Gastroesophageal sphincter (tissue), 4 donors: ENCODE results near the gene RAF1. TPM values are rescaled to one million over a fixed set of nuclear protein-coding genes. Genes with fewer than 3 reads are reported as not detected.

Source experiments
- ATAC-seq: fragments of 150-250 bp; one replicate; pipeline ENCODE4 v1.9.1; 2016; ENCODE audit warnings: mild to moderate bottlenecking, moderate library complexity
- H3K27ac ChIP-seq, 4 donors: fragments of 200-600 bp; sonication (generic) in 3 of 4; 1 replicate in 3 of 4; 2 replicates in 1 of 4; pipeline ENCODE4 v1.5.1; 2016 to 2019
- H3K27me3 ChIP-seq: fragments of 200-600 bp; sonication (generic); one replicate; pipeline ENCODE4 v1.5.1; 2019
- H3K36me3 ChIP-seq, 2 donors: fragments of 200-600 bp; sonication (generic); one replicate each; pipeline ENCODE4 v1.5.1; 2019; ENCODE audit warnings: control low read depth in 1 of 2
- H3K4me1 ChIP-seq, 3 donors: fragments of 200-600 bp; sonication (generic); 1 replicate in 2 of 3; 2 replicates in 1 of 3; pipeline ENCODE4 v1.5.1; 2016 to 2019; ENCODE audit warnings: control low read depth in 2 of 3
- H3K4me3 ChIP-seq, 2 donors: fragments of 200-600 bp; sonication (generic); one replicate each; pipeline ENCODE4 v1.5.1; 2019; ENCODE audit warnings: mild to moderate bottlenecking in 1 of 2, moderate library complexity in 1 of 2
- H3K9me3 ChIP-seq, 3 donors: fragments of 200-600 bp; sonication (generic); one replicate each; pipeline ENCODE4 v1.5.1; 2017 to 2019; ENCODE audit warnings: control low read depth in 2 of 3
- EP300 ChIP-seq: sonication (generic); formaldehyde crosslinking; IDR thresholded peaks from one replicate; pipeline ENCODE4 v1.6.1; 2017; ENCODE audit warnings: antibody characterized with exemption, mild to moderate bottlenecking
- POLR2A ChIP-seq, 2 donors: fragments of 450-650 bp; IDR thresholded peaks; one replicate each; pipeline ENCODE4 v1.6.1; 2017; ENCODE audit warnings: antibody characterized with exemption in 2 of 2, mild to moderate bottlenecking in 2 of 2, moderate library complexity in 1 of 2
- POLR2AphosphoS5 ChIP-seq: sonication (generic); formaldehyde crosslinking; IDR thresholded peaks from one replicate; pipeline ENCODE4 v1.6.1; 2017; ENCODE audit warnings: antibody characterized with exemption
- WGBS, 2 donors: methylation state at CpG; one replicate each; pipeline ENCODE4 v1.1.5; 2018; ENCODE audit warnings: low coverage in 1 of 2; 5-methylcytosine and 5-hydroxymethylcytosine counted together
- total RNA-seq, 4 donors: library from RNA; depleted of rRNA; stranded (reverse); fragments of >200 nt; gene quantifications; one replicate each; pipeline ENCODE4 v1.1.0, GENCODE V29; 2016
- TF ChIP-seq, protein P1 (sequence below), 4 experiments: fragments of 200-600 bp in 2 of 4; fragments of 450-650 bp in 2 of 4; sonication (generic) in 1 of 4; IDR thresholded peaks; one replicate each; pipeline ENCODE4 v1.5.1; 2017 to 2019; ENCODE audit warnings: antibody characterized with exemption in 4 of 4, mild to moderate bottlenecking in 2 of 4, moderate library complexity in 2 of 4

Gene RAF1
- total RNA-seq, 4 donors from 2014 or later = 115 to 146 (median 130) TPM

DNA sequence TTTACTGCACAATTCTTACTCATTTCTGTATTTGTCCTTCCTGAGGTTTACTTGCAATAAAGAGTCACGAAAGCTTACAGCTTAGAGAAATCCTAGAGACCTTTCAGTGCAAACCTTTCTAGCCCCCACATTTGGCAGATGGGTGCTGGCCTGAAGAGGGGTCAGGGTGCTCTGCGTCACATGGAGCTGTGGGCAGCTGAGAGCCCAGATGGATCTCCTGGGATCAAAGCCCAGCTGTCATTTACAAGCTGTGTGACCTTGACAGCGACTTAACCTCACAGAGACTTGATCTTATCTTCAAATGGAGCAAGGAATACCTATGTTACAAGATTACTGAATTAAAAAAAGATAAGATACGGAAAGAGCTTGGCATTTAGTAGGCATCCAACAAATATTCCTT, 24.0 kb upstream of the RAF1 start:
- Histone ChIP-seq H3K27me3 (no peaks in the 10 kb centered on the region), H3K36me3 (no peaks in the 10 kb centered on the region)
- 61 to 100% methylated on average over 1 to 3 of the region's 4 CpGs for WGBS, 2 donors

DNA sequence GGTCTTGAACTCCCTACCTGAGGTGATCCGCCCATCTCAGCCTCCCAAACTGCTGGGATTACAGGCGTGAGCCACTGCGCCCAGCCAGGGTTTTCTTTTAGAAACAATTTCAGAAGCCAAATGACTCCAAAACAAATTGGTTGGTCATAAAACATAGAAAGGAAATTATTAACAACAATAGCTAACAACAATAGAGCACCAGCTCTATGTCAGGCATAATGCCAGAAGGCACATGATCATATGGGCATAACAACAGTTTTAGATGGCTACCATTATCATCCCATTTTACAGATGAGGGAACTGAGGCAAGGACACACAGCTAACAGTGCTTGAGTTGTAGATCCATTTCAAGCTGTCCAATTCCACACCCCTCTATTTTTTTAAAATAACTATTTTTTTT, 22.2 kb upstream of the RAF1 start:
- no peaks in the 10 kb centered on the region for H3K27me3 ChIP-seq
- no peaks in the 10 kb centered on the region for H3K9me3 ChIP-seq
- TF ChIP-seq POLR2A (IDR thresholded peaks at IDR 0.05) = no peak
- TF ChIP-seq, protein P1, sequence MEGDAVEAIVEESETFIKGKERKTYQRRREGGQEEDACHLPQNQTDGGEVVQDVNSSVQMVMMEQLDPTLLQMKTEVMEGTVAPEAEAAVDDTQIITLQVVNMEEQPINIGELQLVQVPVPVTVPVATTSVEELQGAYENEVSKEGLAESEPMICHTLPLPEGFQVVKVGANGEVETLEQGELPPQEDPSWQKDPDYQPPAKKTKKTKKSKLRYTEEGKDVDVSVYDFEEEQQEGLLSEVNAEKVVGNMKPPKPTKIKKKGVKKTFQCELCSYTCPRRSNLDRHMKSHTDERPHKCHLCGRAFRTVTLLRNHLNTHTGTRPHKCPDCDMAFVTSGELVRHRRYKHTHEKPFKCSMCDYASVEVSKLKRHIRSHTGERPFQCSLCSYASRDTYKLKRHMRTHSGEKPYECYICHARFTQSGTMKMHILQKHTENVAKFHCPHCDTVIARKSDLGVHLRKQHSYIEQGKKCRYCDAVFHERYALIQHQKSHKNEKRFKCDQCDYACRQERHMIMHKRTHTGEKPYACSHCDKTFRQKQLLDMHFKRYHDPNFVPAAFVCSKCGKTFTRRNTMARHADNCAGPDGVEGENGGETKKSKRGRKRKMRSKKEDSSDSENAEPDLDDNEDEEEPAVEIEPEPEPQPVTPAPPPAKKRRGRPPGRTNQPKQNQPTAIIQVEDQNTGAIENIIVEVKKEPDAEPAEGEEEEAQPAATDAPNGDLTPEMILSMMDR (IDR thresholded peaks at IDR 0.05) = no peak
- no peak for TF ChIP-seq POLR2AphosphoS5
- no peak for TF ChIP-seq EP300
- H3K4me1 ChIP-seq = no peaks in the 10 kb centered on the region
- 89% methylated on average over 3 of the region's 3 CpGs; no CpG with 5 or more reads in 1 of the 2 donors for WGBS, 2 donors
- H3K4me3 ChIP-seq = no peak overlapping the region
- no peaks in the 10 kb centered on the region for H3K36me3 ChIP-seq
- no peak overlapping the region for H3K27ac ChIP-seq
- no peak for ATAC-seq

More for the DNA sequence above, 24.0 kb upstream of the RAF1 start:
- Histone ChIP-seq H3K27ac (no peak overlapping the region), H3K9me3 (no peaks in the 10 kb centered on the region), H3K4me1 (no peaks in the 10 kb centered on the region), H3K4me3 (no peak overlapping the region)
- no peak for ATAC-seq
- TF ChIP-seq EP300 = no peak
- no peak for TF ChIP-seq POLR2A (IDR thresholded peaks at IDR 0.05)
- TF ChIP-seq, protein P1 (IDR thresholded peaks at IDR 0.05) = no peak
- TF ChIP-seq POLR2AphosphoS5 = no peak

DNA sequence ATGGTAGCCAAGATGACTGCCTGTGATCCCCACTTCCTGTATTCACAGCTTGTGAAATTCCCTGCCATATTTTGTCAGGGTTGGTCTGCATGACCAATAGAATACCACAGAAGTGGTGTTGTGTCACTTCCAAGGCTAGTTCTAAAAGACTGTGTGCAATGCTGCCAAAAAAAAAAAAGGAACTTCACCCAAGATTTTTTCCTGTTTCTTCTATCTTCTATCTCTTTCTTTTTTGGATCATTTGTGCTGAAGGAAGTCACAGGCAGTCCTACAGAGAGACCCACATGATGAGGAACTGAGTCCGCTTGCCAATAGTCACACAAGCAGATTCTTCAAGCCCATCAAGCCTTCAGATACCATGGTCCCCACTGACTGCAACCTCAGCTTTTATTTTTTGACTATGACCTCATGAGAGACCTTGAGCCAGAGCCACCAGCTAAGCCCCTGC, 18.1 kb upstream of the RAF1 start:
- Histone ChIP-seq H3K36me3 (no peaks in the 10 kb centered on the region), H3K27me3 (no peaks in the 10 kb centered on the region), H3K27ac (peak overlapping the region in 2 of 4 donors; percentile 44 to 54), H3K9me3 (no peaks in the 10 kb centered on the region), H3K4me3 (no peak overlapping the region), H3K4me1 (no peaks in the 10 kb centered on the region)
- TF ChIP-seq EP300 = no peak
- TF ChIP-seq, protein P1 (IDR thresholded peaks at IDR 0.05) = no peak
- no peak for TF ChIP-seq POLR2AphosphoS5
- no peak for TF ChIP-seq POLR2A (IDR thresholded peaks at IDR 0.05)
- ATAC-seq = peak; percentile 82
- WGBS, 2 donors = 56 to 88% methylated on average over 1 of the region's 1 CpG

DNA sequence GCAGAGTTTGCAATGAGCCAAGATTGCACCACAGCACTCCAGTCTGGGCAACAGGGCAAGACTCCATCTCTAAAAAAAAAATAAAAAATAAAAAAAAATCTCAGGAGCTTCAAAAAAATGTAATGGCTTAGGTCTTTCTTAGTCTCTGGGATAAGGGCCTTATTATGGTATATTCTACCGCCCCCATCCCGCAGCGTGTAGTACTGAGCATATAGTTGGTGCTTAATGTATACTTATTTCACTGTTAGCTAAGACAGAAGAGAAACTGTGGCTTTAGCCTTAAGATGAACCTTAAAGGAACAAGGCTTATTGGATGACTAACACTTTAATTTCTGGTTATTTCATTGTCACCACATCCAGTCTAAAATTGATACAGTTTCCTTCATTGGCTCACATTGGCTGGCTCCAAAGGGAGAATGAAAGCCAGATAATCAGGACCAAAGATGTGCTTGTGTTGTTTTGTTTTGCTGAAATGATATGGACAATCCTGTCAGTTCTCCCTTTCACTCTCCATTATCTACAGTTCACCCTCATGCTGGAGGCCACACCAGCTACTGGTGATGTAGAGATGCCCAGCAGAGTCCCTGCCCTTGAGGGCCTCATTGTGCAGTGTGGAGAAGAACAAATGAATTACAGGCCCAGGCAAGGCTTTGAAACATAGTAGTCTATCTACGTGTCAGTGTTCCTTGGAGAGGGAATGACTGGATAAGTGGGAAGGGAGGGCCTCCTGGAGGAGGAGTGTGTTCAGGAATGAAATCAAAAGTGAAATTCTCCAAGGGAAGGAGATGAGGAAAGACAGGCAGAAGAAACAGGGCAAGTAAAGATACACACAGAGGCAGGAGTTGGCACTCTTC, 17.4 kb upstream of the RAF1 start:
- Histone ChIP-seq H3K36me3 (no peaks in the 10 kb centered on the region), H3K4me3 (no peak overlapping the region), H3K27me3 (no peaks in the 10 kb centered on the region), H3K9me3 (no peaks in the 10 kb centered on the region), H3K4me1 (no peaks in the 10 kb centered on the region), H3K27ac (peak overlapping the region in 3 of 4 donors; percentile 39 to 54 (median 44))
- ATAC-seq = no peak
- TF ChIP-seq, protein P1 (IDR thresholded peaks at IDR 0.05) = no peak
- TF ChIP-seq EP300 (no peak), POLR2AphosphoS5 (no peak), POLR2A (IDR thresholded peaks at IDR 0.05) (no peak)
- WGBS, 2 donors = 89 to 100% methylated on average over 3 to 4 of the region's 4 CpGs

DNA sequence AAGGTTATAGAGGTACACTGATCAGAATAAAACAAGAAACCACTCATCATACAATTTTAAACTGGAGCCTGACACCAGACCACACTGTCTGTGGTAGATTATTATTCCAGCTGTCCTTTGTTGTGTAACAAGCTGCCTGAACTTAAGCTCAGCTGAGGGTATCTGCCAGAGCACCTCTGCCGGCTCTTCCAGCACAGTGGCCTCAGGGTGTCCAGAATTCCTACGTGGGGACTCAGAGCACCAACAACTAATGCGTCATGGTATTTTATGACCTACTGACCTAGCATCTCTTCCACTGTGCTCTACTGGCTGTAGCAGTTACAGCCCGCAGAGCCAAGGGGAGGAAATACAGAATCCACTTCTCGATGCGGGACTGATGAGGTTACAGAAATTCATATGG, 15.6 kb upstream of the RAF1 start:
- ATAC-seq = no peak

More for the DNA sequence above, 15.6 kb upstream of the RAF1 start:
- Histone ChIP-seq H3K27ac (no peak overlapping the region), H3K36me3 (no peaks in the 10 kb centered on the region), H3K9me3 (no peaks in the 10 kb centered on the region), H3K4me3 (no peak overlapping the region), H3K27me3 (no peaks in the 10 kb centered on the region), H3K4me1 (no peaks in the 10 kb centered on the region)
- 53 to 65% methylated on average over 6 of the region's 6 CpGs for WGBS, 2 donors
- no peak for TF ChIP-seq EP300
- no peak for TF ChIP-seq POLR2AphosphoS5
- TF ChIP-seq, protein P1 (IDR thresholded peaks at IDR 0.05) = no peak
- no peak for TF ChIP-seq POLR2A (IDR thresholded peaks at IDR 0.05)
